Hematopoietic multipotent progenitor cell treated with erythropoietin and hydrocortisone succinate and interleukin-3 and kit ligand, for 4 days (in vitro differentiated cells): ENCODE data around the gene TTPAL.

Source experiments
- DNase-seq: peaks from one replicate; pipeline ENCODE4 v3.0.0-alpha.2; 2015

The TTPAL gene

GRCh38 chr20:44442298-44443070 is 33.2 kb upstream of the TTPAL start:
- no peak for DNase-seq

GRCh38 chr20:44445742-44446710 is 29.6 kb upstream of the TTPAL start:
- DNase-seq, result no peak

GRCh38 chr20:44447827-44448419 is 27.8 kb upstream of the TTPAL start:
- DNase-seq, result no peak

- peak; percentile 71 for DNase-seq
Observed at GRCh38 chr20:44448753-44449546, 26.7 kb upstream of the TTPAL start.

GRCh38 chr20:44449864-44450263 is 25.8 kb upstream of the TTPAL start:
- DNase-seq, result no peak

- DNase-seq, result no peak
Observed at GRCh38 chr20:44450281-44450889, 25.3 kb upstream of the TTPAL start.

GRCh38 chr20:44450903-44451450 is 24.7 kb upstream of the TTPAL start:
- no peak for DNase-seq

- peak; percentile 40 for DNase-seq
Observed at GRCh38 chr20:44454306-44454963, 21.2 kb upstream of the TTPAL start.

GRCh38 chr20:44455126-44455525 is 20.5 kb upstream of the TTPAL start:
- DNase-seq, result no peak

GRCh38 chr20:44456611-44457010 is 19.1 kb upstream of the TTPAL start:
- no peak for DNase-seq

- DNase-seq, result peak; percentile 93
Observed at GRCh38 chr20:44457016-44457415, 18.7 kb upstream of the TTPAL start.

GRCh38 chr20:44459271-44459670 is 16.4 kb upstream of the TTPAL start:
- peak; percentile 84 for DNase-seq

- DNase-seq, result peak; percentile 86
Observed at GRCh38 chr20:44460795-44461141, 14.9 kb upstream of the TTPAL start.

GRCh38 chr20:44461142-44461802 is 14.4 kb upstream of the TTPAL start:
- no peak for DNase-seq

- no peak for DNase-seq
Observed at GRCh38 chr20:44461803-44462174, 13.9 kb upstream of the TTPAL start.

- no peak for DNase-seq
Observed at GRCh38 chr20:44463466-44463865, 12.2 kb upstream of the TTPAL start.

GRCh38 chr20:44464514-44464913 is 11.2 kb upstream of the TTPAL start:
- DNase-seq, result no peak

GRCh38 chr20:44465001-44465560 is 10.6 kb upstream of the TTPAL start:
- no peak for DNase-seq

GRCh38 chr20:44467289-44467883 is 8.3 kb upstream of the TTPAL start:
- no peak for DNase-seq
